ENCODE measurements around the gene PIAS4. TPM values are rescaled to one million over a fixed set of nuclear protein-coding genes. Genes with fewer than 3 reads are reported as not detected.
"Not testable (repeated sequence)": the region's sequence is repeated elsewhere in the genome, so short reads cannot be mapped to it uniquely, and the experiment has no call there.

The PIAS4 gene, protein sequence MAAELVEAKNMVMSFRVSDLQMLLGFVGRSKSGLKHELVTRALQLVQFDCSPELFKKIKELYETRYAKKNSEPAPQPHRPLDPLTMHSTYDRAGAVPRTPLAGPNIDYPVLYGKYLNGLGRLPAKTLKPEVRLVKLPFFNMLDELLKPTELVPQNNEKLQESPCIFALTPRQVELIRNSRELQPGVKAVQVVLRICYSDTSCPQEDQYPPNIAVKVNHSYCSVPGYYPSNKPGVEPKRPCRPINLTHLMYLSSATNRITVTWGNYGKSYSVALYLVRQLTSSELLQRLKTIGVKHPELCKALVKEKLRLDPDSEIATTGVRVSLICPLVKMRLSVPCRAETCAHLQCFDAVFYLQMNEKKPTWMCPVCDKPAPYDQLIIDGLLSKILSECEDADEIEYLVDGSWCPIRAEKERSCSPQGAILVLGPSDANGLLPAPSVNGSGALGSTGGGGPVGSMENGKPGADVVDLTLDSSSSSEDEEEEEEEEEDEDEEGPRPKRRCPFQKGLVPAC
- 12.5 and 15.9 TPM in 2 replicates for total RNA-seq (2014; rRNA removed; shearing (Covaris generic))

DNA sequence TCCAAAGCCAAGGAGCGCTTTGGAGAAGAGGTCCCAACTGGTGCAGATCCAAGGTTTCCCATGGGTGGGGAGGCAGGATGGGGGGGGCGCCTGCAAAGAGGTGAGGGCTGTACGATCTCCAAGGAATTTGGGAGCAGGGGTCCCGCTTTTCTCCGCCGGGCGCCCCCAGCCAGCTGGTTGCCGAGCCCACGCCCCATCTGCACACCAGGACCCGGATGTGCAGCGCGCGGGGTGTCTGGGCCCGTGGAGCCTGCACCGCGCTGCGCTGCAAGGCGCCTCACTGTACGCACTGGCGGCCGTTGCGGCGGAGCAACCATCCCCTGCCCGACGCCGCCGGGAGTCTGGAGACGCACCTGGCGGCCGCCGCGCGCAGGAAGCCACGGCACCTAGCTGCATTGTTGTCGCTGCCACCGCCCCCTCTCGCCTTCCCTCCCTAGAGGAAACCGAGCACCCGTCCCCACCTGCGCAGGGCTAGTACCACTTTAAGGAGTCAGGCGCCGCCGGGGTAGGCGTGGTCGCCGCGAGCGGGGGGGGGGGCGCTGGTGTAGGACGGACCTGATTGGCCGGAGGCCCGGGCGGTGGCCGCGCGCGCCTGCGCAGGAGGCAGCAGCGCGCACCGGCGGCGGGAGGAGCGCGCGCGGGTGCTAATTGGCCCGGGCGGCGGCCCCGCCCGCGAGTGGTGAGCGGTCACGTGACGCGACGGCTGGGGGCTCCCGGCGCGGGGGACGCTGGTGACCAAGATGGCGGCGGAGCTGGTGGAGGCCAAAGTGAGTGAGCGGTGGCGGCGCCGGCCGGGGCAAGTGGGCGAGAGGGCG is at the start of gene PIAS4:
Gene PIAS4 (plus strand): TSS at position 716 of the 815 bp plus-strand sequence. CDS start 25 bp downstream, at position 741.
- peak; percentile 91 for DNase-seq (ENCODE audit: low read depth)

GRCh38 chr19:3958836-3959765 is 48.4 kb upstream of the PIAS4 start:
- DNase-seq (ENCODE audit: low read depth): no peak

- DNase-seq (ENCODE audit: low read depth): no peak
These were observed 47.8 kb upstream of the PIAS4 start for GRCh38 chr19:3959766-3960131.

DNA sequence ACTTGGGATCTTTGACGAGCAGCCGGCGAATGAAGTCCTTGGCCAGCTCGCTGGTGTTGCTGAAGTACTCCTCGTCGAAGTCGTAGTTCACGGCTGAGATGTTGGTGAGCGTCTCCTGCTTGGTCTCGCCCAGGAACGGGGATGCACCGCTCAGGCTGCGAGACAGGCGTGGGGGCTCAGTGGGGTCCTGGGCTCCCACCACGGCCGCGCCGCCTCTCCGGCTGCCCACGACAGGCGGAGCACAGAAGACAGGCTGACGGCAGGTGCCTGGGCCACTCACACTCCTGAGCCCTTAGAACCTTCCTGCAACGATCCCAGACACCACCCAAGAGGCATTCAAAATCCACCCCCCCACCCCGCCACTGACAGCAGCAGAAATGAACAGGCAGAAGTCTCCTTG is 46.5 kb upstream of the PIAS4 start:
- DNase-seq (ENCODE audit: low read depth): no peak

GRCh38 chr19:3963458-3964255 is 43.9 kb upstream of the PIAS4 start:
- no peak for DNase-seq (ENCODE audit: low read depth)

GRCh38 chr19:3964256-3965194 is 43.0 kb upstream of the PIAS4 start:
- DNase-seq (ENCODE audit: low read depth): no peak

- DNase-seq (ENCODE audit: low read depth): no peak
These were observed 41.2 kb upstream of the PIAS4 start for GRCh38 chr19:3966051-3967017.

- not testable (repeated sequence) for DNase-seq (ENCODE audit: low read depth)
These were observed 39.6 kb upstream of the PIAS4 start for GRCh38 chr19:3967983-3968382.

DNA sequence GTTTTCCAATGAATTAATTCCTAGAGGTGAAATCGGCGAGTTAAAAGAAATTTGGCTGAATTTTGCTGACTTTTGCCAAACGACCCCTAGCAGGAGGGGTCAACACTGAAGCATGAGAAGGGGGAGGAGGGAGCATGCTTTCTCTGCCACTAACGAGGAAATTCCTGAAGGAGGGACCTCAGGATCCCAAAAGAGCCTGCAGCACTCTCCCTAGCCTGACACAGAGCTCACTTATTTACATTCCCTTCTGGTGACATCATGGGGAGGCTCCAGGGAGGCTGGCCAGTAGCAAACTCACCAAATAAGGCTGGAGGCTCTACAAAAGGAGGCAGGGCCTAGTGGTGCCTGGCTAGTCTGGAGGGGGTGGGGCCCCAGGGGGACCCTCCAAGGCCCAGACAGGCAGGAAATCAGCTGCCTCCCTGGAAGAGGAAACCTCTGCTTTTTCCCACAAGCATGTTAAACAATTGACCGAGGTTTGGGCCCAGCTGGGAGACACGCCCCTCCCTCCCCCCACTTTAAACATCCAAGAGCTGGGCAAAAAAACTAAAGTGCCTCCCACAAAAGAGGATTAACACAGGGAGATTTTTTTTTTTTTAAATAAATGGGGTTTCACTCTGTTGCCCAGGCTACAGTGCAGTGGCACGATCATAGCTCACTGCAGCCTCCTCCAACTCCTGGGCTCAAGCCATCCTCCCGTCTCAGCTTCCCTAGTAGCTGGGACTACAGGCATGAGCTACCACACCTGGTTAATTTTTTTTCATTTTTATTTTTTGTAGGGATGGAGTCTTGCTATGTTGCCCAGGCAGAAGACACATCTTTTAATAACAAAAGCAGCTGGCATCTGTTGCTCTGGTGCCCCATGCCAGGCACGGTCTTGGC is 38.7 kb upstream of the PIAS4 start:
- DNase-seq (ENCODE audit: low read depth): peak; percentile 99

- peak; percentile 89 for DNase-seq (ENCODE audit: low read depth)
These were observed 37.9 kb upstream of the PIAS4 start for GRCh38 chr19:3969435-3970312.

DNA sequence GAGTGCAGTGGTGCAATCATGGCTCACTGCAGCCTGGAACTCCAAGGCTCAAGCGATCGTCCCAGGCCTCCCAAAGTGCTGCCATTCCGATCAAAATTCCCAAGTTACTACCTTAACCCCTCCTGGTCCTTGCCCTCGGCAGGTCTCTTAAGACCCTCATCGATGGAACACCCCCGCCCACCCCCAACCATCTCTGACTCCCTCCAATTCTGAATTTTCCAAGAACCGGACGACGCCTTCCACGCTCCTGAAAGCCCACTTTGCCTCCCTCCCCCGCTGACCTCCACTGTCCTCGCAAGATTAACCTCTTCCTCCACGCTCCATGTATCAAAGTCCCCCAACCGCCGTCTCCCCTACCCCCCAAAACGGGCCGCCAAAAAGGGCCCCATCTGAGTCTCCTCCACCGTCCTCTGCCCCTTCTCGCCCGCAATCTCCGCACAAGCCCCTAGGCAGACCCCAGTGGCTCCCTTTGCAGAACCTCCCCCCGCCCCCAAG is 37.2 kb upstream of the PIAS4 start:
- DNase-seq (ENCODE audit: low read depth): no peak

DNA sequence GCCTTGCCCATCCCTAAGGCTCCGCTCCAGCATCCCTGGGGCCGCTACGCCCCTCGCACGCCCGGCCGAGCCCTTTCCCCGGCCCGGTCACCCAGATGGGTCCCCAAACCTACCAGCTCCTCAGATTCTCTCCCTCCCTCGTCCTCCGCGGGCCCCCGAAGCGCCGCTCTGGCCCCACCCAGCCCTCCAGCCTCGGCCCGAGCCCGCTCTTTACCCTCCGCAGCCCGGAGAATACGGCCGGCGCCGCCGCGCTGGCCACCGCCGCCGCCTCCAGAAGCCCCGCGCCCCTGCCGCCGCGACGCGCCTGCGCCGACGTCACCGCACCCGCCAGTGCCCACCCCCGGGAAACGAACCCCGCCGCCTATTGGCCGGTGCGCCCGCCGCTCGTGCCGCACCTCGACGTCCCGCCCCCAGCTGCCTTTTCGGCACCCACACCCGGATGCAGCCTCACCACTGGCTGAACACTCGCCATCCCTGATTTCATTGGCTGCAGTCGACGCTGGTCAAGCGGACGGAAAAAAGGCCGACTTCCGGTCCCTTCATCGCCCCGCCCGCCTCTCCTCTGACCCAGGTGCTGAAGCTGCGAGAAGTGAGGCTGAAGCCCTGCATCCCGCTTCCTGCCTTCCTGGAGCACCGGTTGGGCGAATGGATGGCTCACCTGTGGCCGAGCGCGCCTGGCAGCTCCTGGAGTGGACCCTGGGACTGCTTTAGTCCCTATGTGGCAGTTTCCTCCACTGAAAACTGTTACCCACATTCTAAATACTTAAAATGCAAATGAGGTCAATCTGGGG is 36.5 kb upstream of the PIAS4 start, which contains the start of gene DAPK3:
Gene DAPK3 (minus strand): TSS at position 292 of the 791 bp plus-strand sequence. CDS start 1,364 bp downstream, outside the sequence.
- peak; percentile 97 for DNase-seq (ENCODE audit: low read depth)

DNA sequence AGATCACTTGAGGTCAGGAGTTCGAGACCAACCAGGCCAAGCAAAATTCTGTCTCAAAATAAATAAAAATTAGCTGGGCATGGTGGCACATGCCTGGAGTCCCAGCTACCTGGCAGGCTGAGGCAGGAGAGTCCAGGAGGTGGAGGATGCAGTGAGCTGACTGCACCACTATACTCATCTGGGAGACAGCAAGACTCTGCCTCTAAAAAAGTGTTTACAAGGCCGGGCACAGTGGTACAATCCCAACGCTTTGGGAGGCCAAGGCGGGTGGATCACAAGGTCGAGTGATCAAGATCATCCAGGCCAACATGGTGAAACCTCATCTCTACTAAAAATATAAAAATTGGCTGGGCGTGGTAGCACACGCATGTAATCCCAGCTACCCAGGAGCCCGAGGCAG is 32.4 kb upstream of the PIAS4 start:
- DNase-seq (ENCODE audit: low read depth): no peak

DNA sequence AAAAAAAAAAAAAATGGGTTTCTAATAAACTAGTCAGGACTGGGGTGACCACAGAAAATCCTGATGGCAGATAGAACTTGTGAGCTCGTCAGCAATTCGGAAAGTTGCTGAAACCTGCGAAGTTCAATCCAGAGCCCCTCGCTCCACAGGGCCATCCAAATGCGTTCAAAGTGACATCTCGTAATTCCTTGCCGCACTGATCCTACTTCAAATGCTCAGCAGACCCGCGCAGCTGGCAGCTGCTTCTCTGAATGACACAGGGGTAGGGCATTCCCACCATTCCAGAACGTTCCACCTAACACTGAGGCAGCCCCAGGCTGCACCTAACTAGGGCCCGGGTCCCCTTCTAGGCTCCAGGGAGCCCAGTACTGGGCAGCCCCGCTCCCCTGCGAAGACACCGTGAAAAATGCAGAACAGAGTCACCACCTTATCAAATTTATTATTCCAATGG is 31.9 kb upstream of the PIAS4 start:
- no peak for DNase-seq (ENCODE audit: low read depth)

All from RPMI7951 (cell line).